Measurements from ENCODE around the gene ARHGAP18.

- TF ChIP-seq POLR2A (IDR thresholded peaks at IDR 0.05) (no peak), CTCF (IDR thresholded peaks at IDR 0.05) (no peak)
Observed at GRCh38 chr6:129590408-129591022, 119.5 kb downstream of the ARHGAP18 start.

Measured in lower leg skin (tissue), 3 donors.